Body of pancreas (tissue), 4 donors: Measurements from ENCODE around the gene NR2C2AP.

Source experiments
- POLR2A ChIP-seq, 3 donors: fragments of 450-650 bp; IDR thresholded peaks; one replicate each; pipeline ENCODE4 v1.6.1; 2016; ENCODE audit warnings: antibody characterized with exemption in 3 of 3, mild to moderate bottlenecking in 2 of 3
- TF ChIP-seq, protein P1 (sequence below), 7 experiments: fragments of 450-650 bp in 4 of 7; fragments of 200-600 bp in 3 of 7; sonication (generic) in 3 of 7; IDR thresholded peaks; one replicate each; pipeline ENCODE4 v1.5.1; 2016 to 2019; ENCODE audit warnings: antibody characterized with exemption in 7 of 7

DNA sequence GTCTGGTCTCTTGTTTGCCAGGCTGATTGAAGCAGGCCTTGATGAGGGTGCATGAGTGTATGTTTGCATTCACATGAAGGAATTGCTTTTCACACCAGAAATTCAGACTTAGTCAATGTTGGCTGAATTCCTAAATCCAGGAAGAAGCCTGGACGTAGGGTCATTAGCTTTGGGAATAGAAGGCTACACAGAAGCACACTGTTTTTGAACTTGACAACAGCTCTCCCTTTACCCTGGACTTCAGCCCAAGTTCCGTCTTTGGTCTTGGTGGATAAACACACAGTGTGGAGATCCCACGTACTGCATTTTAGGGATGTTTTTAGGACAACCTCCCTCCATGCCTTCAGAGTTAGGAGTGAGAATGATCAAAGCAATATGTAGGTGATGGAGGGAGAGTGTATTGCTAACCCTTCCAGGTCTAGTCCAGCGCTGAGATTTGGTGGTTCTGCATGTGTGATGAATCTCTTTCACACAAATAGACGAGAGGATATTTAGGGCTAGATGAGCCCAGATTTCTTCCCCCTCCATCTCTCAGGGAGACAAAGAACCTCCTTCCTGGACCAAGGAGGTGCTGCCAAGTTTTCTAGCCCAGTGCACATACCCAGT, 47.1 kb upstream of the NR2C2AP start:
- TF ChIP-seq, protein P1, sequence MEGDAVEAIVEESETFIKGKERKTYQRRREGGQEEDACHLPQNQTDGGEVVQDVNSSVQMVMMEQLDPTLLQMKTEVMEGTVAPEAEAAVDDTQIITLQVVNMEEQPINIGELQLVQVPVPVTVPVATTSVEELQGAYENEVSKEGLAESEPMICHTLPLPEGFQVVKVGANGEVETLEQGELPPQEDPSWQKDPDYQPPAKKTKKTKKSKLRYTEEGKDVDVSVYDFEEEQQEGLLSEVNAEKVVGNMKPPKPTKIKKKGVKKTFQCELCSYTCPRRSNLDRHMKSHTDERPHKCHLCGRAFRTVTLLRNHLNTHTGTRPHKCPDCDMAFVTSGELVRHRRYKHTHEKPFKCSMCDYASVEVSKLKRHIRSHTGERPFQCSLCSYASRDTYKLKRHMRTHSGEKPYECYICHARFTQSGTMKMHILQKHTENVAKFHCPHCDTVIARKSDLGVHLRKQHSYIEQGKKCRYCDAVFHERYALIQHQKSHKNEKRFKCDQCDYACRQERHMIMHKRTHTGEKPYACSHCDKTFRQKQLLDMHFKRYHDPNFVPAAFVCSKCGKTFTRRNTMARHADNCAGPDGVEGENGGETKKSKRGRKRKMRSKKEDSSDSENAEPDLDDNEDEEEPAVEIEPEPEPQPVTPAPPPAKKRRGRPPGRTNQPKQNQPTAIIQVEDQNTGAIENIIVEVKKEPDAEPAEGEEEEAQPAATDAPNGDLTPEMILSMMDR (IDR thresholded peaks at IDR 0.05), result no peak
- no peak for TF ChIP-seq POLR2A (IDR thresholded peaks at IDR 0.05)
